ENCODE measurements around the gene SUGCT. TPM values are rescaled to one million over a fixed set of nuclear protein-coding genes. Genes with fewer than 3 reads are reported as not detected.

Gene SUGCT
- total RNA-seq, 1 donor, result 9.9 TPM

- H3K4me3 ChIP-seq (ENCODE audit: low read depth, low read length), result no peak overlapping the region
- TF ChIP-seq CTCF (IDR thresholded peaks at IDR 0.05; ENCODE audit: insufficient read depth, low read depth, low read length), result no peak
- DNase-seq (ENCODE audit: low read depth), result no peak
Measured at GRCh38 chr7:40288827-40289226, 154.0 kb downstream of the SUGCT start.

DNA sequence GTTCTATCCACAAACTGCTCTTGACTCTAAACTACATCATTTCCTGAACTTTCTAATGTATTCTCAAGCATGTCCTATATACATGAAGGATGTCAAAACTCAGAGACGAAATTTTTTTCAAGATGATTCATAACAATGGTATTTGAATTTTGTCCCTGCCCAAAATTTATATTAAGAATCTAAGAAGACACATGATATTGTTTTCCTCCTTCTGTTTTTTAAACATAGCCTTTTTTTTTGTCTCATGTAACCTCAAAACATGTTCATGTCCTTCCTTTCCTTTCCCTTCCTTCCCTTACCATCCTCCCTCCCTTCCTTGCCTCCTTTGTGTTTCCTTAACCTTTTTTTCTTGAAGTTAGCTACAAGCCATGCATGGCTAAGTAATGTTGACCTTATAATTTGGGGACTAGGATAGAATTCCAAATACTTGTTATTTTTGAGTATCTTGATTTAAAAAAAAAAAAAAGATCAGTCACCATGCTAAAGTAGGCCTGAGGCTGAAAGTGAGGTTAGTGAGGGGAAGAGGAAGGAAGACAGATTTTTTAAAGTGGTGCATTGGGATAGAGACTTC, 163.0 kb downstream of the SUGCT start:
- no peak for TF ChIP-seq CTCF (IDR thresholded peaks at IDR 0.05; ENCODE audit: insufficient read depth, low read depth, low read length)
- no peak overlapping the region for H3K4me3 ChIP-seq (ENCODE audit: low read depth, low read length)
- peak; percentile 42 for DNase-seq (ENCODE audit: low read depth)

DNA sequence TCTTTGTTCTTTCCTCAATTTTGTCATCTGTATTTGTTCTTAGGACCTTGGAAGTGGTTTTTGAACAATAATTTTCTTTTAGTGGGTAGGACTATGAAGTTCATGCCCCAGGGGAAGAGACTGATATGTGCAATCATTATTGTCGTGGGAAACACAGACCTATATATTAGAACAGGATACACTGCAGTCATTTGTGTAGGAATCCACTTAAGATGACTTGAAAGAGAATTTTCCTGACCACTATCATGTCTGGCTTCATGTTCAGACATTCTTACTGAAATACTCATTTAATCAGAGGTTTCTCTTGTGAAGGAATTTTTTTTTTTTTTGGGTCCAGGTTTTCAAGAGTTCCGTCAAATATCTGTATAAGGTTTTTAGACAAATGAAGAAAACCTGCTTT, 163.6 kb downstream of the SUGCT start:
- no peak overlapping the region for H3K4me3 ChIP-seq (ENCODE audit: low read depth, low read length)
- DNase-seq (ENCODE audit: low read depth), result peak; percentile 42
- no peak for TF ChIP-seq CTCF (IDR thresholded peaks at IDR 0.05; ENCODE audit: insufficient read depth, low read depth, low read length)

DNA sequence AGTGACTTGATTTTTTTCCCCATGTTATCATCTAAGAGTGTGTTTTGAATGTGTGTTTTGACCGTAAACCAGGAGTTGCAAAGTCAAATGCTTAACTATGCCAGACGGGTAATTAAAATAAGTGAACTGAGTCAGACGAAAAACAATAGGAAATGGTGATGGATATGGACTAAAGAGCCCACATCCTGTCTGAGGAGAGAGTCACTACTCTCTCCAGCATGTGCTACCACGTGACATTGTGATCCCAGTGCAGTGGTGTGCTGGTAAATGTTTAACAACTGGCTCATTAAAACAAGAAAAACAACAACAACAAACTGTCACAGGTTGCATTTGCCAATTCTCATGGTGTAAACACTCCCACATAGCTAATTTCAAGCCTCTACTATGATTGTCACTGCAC, 164.3 kb downstream of the SUGCT start:
- peak; percentile 91 for DNase-seq (ENCODE audit: low read depth)
- TF ChIP-seq CTCF (IDR thresholded peaks at IDR 0.05; ENCODE audit: insufficient read depth, low read depth, low read length), result no peak
- no peak overlapping the region for H3K4me3 ChIP-seq (ENCODE audit: low read depth, low read length)

GRCh38 chr7:40300146-40300670, 165.4 kb downstream of the SUGCT start:
- no peak for TF ChIP-seq CTCF (IDR thresholded peaks at IDR 0.05; ENCODE audit: insufficient read depth, low read depth, low read length)
- peak; percentile 33 for DNase-seq (ENCODE audit: low read depth)
- no peak overlapping the region for H3K4me3 ChIP-seq (ENCODE audit: low read depth, low read length)

- no peak for DNase-seq (ENCODE audit: low read depth)
- no peak overlapping the region for H3K4me3 ChIP-seq (ENCODE audit: low read depth, low read length)
- TF ChIP-seq CTCF (IDR thresholded peaks at IDR 0.05; ENCODE audit: insufficient read depth, low read depth, low read length), result no peak
Measured at GRCh38 chr7:40301486-40302068, 166.8 kb downstream of the SUGCT start.
